GM13977 (cell line): ENCODE measurements around the gene RPS6KA4.

ENCODE experiments used
- DNase-seq: peaks from one replicate; pipeline ENCODE4 v3.0.0; 2012; ENCODE audit warnings: low spot score
- CTCF ChIP-seq: IDR thresholded peaks from 2 replicates; pipeline ENCODE4 v1.5.1; 2012; ENCODE audit warnings: mild to moderate bottlenecking, control low read depth; ENCODE audit not compliant: insufficient read depth; ENCODE audit errors: extremely low read depth, missing control alignments
- in situ Hi-C: fragments of 300-500 bp; cut with MboI; formaldehyde crosslinking; loops from one replicate; pipeline ENCODE4 v1.12.0; 2022; ENCODE audit warnings: low sequenced_read_pairs, low pct_unique_long_range_greater_than_20kb, mixed read lengths, inconsistent platforms; ENCODE audit not compliant: unreplicated experiment

Gene RPS6KA4

GRCh38 chr11:64395545-64396078, 36.6 kb downstream of the RPS6KA4 start:
- DNase-seq: no peak
- in situ Hi-C loops: no loop called here
- TF ChIP-seq CTCF: no peak

GRCh38 chr11:64396079-64396591, 37.2 kb downstream of the RPS6KA4 start:
- no peak for TF ChIP-seq CTCF
- in situ Hi-C loops: no loop called here
- DNase-seq: no peak

GRCh38 chr11:64400102-64400501, 41.1 kb downstream of the RPS6KA4 start:
- TF ChIP-seq CTCF: no peak
- DNase-seq: no peak
- in situ Hi-C loops: no loop called here

DNA sequence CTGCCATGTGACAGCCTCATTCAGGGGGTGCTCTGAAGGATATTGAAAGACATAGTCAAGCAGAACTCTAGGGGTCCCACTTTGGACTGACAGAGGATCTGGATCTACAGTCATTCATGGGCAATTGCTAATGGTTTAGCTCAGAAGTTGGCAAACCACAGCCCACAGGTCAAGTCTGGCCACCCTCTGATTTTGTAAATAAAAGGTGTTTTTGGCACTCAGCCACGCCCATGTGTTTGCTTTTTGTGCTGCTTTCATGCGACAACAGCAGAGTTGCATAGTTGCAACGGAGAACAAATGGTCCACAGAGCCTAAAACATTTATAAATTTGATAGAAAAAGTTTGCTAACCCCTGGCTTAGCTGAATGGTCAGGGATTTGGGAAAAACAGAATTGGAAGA, 41.7 kb downstream of the RPS6KA4 start:
- no peak for DNase-seq
- in situ Hi-C loops: no loop called here
- TF ChIP-seq CTCF: no peak

DNA sequence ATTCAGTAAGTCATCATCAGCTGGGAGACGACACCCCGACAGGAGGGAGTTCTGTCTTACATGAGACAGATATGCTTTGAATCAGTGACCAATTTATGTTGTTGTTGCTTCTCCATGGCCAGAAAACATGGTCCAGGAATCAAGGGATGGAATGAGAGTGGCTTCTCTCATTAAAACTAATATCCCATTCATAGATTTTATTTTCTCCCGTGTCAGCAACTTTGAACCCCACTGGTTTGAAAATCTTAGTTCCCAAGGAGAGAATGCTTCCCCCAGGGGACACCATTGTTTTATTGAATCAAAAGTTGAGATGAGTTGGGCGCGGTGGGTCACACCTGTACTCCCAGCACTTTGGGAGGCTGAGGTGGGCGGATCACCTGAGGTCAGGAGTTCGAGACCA, 42.8 kb downstream of the RPS6KA4 start:
- no peak for TF ChIP-seq CTCF

GRCh38 chr11:64403106-64403505, 44.1 kb downstream of the RPS6KA4 start:
- in situ Hi-C loops: no loop called here
- no peak for TF ChIP-seq CTCF
- DNase-seq: no peak

More for the DNA sequence above, 42.8 kb downstream of the RPS6KA4 start:
- DNase-seq: no peak
- in situ Hi-C loops: no loop called here
